ENCODE measurements around the gene ZSCAN5B. TPM values are rescaled to one million over a fixed set of nuclear protein-coding genes. Genes with fewer than 3 reads are reported as not detected.

ZSCAN5B gene
- total RNA-seq, 1 experiment from 2014 or later = not detected

DNA sequence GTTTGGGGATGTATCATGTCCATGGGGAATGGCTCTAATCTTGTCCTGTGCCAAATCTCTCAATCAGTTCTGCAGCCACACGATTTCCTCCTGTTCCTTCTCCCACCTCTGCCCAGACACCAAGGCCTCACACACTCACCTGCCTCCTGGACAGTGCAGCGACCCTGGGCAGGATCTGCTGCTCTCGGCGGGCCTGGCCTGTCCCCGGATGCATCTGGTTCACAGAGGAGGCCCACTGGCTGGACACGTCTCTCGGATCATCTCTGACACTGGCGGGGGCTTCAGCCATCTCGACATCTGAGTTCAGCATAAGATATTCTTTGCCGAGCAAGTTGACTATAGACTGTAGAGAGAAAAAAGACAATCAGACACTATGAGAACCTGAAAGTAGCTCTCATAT is 5.9 kb downstream of the ZSCAN5B start:
- H3K27me3 ChIP-seq (replicated peaks; ENCODE audit: insufficient read depth, low read depth, low read length, poor library complexity) = no peaks in the 10 kb centered on the region
- intact Hi-C loops (cut with micrococcal nuclease; ENCODE audit: unreplicated experiment) = no loop called here
- BruUV-seq (replicated peaks) = no TSS peak
- no peak overlapping the region for H3K4me3 ChIP-seq (ENCODE audit: low read depth, low read length, poor library complexity, severe bottlenecking)
- TF ChIP-seq, protein P1, sequence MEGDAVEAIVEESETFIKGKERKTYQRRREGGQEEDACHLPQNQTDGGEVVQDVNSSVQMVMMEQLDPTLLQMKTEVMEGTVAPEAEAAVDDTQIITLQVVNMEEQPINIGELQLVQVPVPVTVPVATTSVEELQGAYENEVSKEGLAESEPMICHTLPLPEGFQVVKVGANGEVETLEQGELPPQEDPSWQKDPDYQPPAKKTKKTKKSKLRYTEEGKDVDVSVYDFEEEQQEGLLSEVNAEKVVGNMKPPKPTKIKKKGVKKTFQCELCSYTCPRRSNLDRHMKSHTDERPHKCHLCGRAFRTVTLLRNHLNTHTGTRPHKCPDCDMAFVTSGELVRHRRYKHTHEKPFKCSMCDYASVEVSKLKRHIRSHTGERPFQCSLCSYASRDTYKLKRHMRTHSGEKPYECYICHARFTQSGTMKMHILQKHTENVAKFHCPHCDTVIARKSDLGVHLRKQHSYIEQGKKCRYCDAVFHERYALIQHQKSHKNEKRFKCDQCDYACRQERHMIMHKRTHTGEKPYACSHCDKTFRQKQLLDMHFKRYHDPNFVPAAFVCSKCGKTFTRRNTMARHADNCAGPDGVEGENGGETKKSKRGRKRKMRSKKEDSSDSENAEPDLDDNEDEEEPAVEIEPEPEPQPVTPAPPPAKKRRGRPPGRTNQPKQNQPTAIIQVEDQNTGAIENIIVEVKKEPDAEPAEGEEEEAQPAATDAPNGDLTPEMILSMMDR (conservative IDR thresholded peaks at IDR 0.05; ENCODE audit: low read depth, low read length) = no peak
- no peak for TF ChIP-seq EZH2 (IDR thresholded peaks at IDR 0.05; ENCODE audit: borderline replicate concordance, low read depth, low read length, poor library complexity, severe bottlenecking)
- CTCF ChIA-PET = no interaction called here
- POLR2A ChIA-PET (ENCODE audit: low non-redundant PET) = no interaction called here
- H3K4me1 ChIP-seq (ENCODE audit: insufficient read depth, low read length, poor library complexity, severe bottlenecking) = no peaks in the 10 kb centered on the region
- DNase-seq (ENCODE audit: low spot score) = no peak
- H3K36me3 ChIP-seq (ENCODE audit: insufficient read depth, low read length, poor library complexity, severe bottlenecking) = no peaks in the 10 kb centered on the region
- no peaks in the 10 kb centered on the region for H3K9me3 ChIP-seq (ENCODE audit: low read depth, low read length, poor library complexity, severe bottlenecking)
- no peak overlapping the region for H3K27ac ChIP-seq (ENCODE audit: low read depth, low read length, poor library complexity, severe bottlenecking)

DNA sequence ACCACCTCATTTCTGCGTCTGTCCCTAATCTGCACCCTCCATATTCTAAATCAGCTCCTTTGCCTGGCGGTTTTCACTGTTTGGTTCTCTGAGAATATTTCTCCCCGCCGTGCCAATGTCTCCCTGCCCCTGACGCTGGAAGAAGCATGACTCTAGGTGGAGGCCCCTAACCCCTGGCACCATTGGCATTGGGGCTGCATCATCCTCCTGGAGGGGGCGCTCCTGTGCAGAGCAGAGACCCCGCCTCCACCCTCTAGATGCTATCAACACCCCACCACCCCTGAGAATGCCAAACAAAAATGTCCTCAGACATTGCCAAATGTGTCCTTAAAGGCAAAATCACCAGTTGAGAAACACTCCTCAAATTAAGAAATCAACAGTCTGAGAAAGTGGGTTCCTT is 6.5 kb downstream of the ZSCAN5B start:
- POLR2A ChIA-PET (ENCODE audit: low non-redundant PET) = no interaction called here
- no peaks in the 10 kb centered on the region for H3K27me3 ChIP-seq (replicated peaks; ENCODE audit: insufficient read depth, low read depth, low read length, poor library complexity)
- H3K36me3 ChIP-seq (ENCODE audit: insufficient read depth, low read length, poor library complexity, severe bottlenecking) = no peaks in the 10 kb centered on the region
- H3K9me3 ChIP-seq (ENCODE audit: low read depth, low read length, poor library complexity, severe bottlenecking) = no peaks in the 10 kb centered on the region
- no peaks in the 10 kb centered on the region for H3K4me1 ChIP-seq (ENCODE audit: insufficient read depth, low read length, poor library complexity, severe bottlenecking)
- CTCF ChIA-PET = no interaction called here
- H3K4me3 ChIP-seq (ENCODE audit: low read depth, low read length, poor library complexity, severe bottlenecking) = no peak overlapping the region
- TF ChIP-seq, protein P1 (conservative IDR thresholded peaks at IDR 0.05; ENCODE audit: low read depth, low read length) = peak; percentile 36
- TF ChIP-seq EZH2 (IDR thresholded peaks at IDR 0.05; ENCODE audit: borderline replicate concordance, low read depth, low read length, poor library complexity, severe bottlenecking) = no peak
- no peak overlapping the region for H3K27ac ChIP-seq (ENCODE audit: low read depth, low read length, poor library complexity, severe bottlenecking)
- intact Hi-C loops (cut with micrococcal nuclease; ENCODE audit: unreplicated experiment) = no loop called here
- BruUV-seq (replicated peaks) = no TSS peak
- DNase-seq (ENCODE audit: low spot score) = no peak

- POLR2A ChIA-PET (ENCODE audit: low non-redundant PET) = no interaction called here
- CTCF ChIA-PET = no interaction called here
- TF ChIP-seq, protein P1 (conservative IDR thresholded peaks at IDR 0.05; ENCODE audit: low read depth, low read length) = no peak
These were observed 7.8 kb downstream of the ZSCAN5B start for GRCh38 chr19:56189785-56190184.

More at GRCh38 chr19:56189785-56190184, 7.8 kb downstream of the ZSCAN5B start:
- intact Hi-C loops (cut with micrococcal nuclease; ENCODE audit: unreplicated experiment) = no loop called here
- no peaks in the 10 kb centered on the region for H3K9me3 ChIP-seq (ENCODE audit: low read depth, low read length, poor library complexity, severe bottlenecking)
- H3K36me3 ChIP-seq (ENCODE audit: insufficient read depth, low read length, poor library complexity, severe bottlenecking) = no peaks in the 10 kb centered on the region
- no peaks in the 10 kb centered on the region for H3K4me1 ChIP-seq (ENCODE audit: insufficient read depth, low read length, poor library complexity, severe bottlenecking)
- no peak for DNase-seq (ENCODE audit: low spot score)
- H3K27me3 ChIP-seq (replicated peaks; ENCODE audit: insufficient read depth, low read depth, low read length, poor library complexity) = no peaks in the 10 kb centered on the region
- H3K4me3 ChIP-seq (ENCODE audit: low read depth, low read length, poor library complexity, severe bottlenecking) = no peak overlapping the region
- BruUV-seq (replicated peaks) = no TSS peak
- H3K27ac ChIP-seq (ENCODE audit: low read depth, low read length, poor library complexity, severe bottlenecking) = no peak overlapping the region
